DND-41 (cell line): Measurements from ENCODE around the gene MARS1.

Experiments used
- EZH2 ChIP-seq: IDR thresholded peaks from 3 replicates; pipeline ENCODE4 v1.6.1; 2012; ENCODE audit warnings: borderline replicate concordance, low read depth, mild to moderate bottlenecking, moderate library complexity, low read length, inconsistent platforms; ENCODE audit not compliant: severe bottlenecking
- TF ChIP-seq, protein P1 (sequence below): IDR thresholded peaks from 2 replicates; pipeline ENCODE4 v1.5.1; 2012; ENCODE audit warnings: borderline replicate concordance, low read length, moderate library complexity, mild to moderate bottlenecking; ENCODE audit not compliant: poor library complexity, severe bottlenecking; ENCODE audit errors: extremely low read depth

DNA sequence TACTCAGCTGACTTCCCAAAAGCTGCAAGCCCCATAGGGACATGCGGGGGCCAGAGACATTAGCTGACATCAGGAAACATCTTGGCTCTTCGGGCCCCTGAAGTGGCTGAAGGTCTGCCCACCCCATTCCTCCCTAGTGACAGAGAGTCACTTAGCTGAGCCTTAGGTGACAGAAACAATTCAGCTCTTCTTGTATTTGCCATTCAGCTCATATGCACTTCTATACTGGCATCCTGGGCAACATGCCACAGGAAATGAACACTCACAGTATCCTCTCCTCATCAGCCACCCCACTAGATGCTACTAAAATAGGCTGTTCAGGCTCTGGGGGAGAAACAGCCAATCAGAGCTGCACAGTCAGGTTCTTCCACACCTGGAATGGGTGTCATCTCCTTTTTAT lies 55.7 kb downstream of the MARS1 start:
- TF ChIP-seq, protein P1, sequence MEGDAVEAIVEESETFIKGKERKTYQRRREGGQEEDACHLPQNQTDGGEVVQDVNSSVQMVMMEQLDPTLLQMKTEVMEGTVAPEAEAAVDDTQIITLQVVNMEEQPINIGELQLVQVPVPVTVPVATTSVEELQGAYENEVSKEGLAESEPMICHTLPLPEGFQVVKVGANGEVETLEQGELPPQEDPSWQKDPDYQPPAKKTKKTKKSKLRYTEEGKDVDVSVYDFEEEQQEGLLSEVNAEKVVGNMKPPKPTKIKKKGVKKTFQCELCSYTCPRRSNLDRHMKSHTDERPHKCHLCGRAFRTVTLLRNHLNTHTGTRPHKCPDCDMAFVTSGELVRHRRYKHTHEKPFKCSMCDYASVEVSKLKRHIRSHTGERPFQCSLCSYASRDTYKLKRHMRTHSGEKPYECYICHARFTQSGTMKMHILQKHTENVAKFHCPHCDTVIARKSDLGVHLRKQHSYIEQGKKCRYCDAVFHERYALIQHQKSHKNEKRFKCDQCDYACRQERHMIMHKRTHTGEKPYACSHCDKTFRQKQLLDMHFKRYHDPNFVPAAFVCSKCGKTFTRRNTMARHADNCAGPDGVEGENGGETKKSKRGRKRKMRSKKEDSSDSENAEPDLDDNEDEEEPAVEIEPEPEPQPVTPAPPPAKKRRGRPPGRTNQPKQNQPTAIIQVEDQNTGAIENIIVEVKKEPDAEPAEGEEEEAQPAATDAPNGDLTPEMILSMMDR: no peak
- TF ChIP-seq EZH2: no peak
